ENCODE results near the gene RBM18.

The RBM18 gene

GRCh38 chr9:122212473-122213004 is 52.1 kb downstream of the RBM18 start:
- peak overlapping the region; percentile 60 to 70 (median 63) for H3K4me3 Mint-ChIP-seq
- TF ChIP-seq CTCF (IDR thresholded peaks at IDR 0.05; ENCODE audit: unreplicated experiment in 3 of 3) = no peak
- H3K4me1 Mint-ChIP-seq = peaks cover 5% of the 10 kb centered on the region
- H3K9me3 Mint-ChIP-seq = no peaks in the 10 kb centered on the region
- peaks cover 96% of the 10 kb centered on the region for H3K27me3 Mint-ChIP-seq (ENCODE audit: low read depth)
- no peak overlapping the region for H3K27ac Mint-ChIP-seq
- H3K36me3 Mint-ChIP-seq (ENCODE audit: low read depth) = no peaks in the 10 kb centered on the region

DNA sequence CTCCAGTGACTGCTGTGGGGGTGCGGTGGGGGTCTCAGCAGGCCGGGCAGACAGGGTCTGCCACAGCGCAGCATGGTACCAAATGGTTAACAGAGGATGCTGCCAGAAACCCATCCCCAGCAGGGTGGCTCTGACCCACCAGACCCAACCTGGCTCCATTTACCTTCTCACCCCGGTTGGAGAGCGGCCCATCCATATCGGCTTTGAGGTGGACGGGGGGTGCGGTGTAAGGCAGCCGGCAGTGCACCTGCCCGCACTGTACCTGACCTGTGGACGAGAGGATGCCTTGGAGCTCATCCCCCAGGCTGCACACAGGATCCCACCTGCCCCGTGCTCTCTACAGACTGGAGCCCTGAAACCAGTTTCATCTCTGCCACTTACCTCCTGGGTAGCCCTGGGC is 55.2 kb downstream of the RBM18 start:
- TF ChIP-seq CTCF (IDR thresholded peaks at IDR 0.05; ENCODE audit: unreplicated experiment in 3 of 3) = no peak
- H3K36me3 Mint-ChIP-seq (ENCODE audit: low read depth) = no peaks in the 10 kb centered on the region
- H3K27me3 Mint-ChIP-seq (ENCODE audit: low read depth) = peaks cover 86% of the 10 kb centered on the region
- H3K27ac Mint-ChIP-seq = no peak overlapping the region
- peaks cover 21% of the 10 kb centered on the region for H3K4me1 Mint-ChIP-seq
- no peaks in the 10 kb centered on the region for H3K9me3 Mint-ChIP-seq
- no peak overlapping the region for H3K4me3 Mint-ChIP-seq

DNA sequence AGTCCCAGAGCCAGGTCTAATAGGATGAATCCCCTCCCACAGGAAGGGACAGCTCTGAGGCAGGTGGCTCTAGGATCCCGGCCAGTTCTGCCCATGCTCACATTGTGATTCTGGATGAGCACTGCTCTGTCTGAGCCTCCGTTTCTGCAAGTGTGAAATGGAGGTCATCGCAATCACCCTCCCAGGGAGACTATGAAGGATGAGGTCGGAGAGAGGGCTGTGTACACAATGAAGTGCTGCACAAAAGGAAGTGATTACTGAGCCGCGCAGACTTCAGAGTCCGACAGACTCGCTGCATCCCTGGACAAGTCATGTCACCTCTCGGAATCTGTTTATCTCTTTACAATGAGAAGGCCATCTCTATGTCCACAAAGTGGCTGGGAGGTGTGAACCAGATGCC is 57.5 kb downstream of the RBM18 start:
- H3K36me3 Mint-ChIP-seq (ENCODE audit: low read depth) = no peaks in the 10 kb centered on the region
- H3K9me3 Mint-ChIP-seq = no peaks in the 10 kb centered on the region
- no peak overlapping the region for H3K27ac Mint-ChIP-seq
- H3K27me3 Mint-ChIP-seq (ENCODE audit: low read depth) = peaks cover 66% of the 10 kb centered on the region
- no peak overlapping the region for H3K4me3 Mint-ChIP-seq
- TF ChIP-seq CTCF (IDR thresholded peaks at IDR 0.05; ENCODE audit: unreplicated experiment in 3 of 3) = no peak
- H3K4me1 Mint-ChIP-seq = peaks cover 31% of the 10 kb centered on the region

DNA sequence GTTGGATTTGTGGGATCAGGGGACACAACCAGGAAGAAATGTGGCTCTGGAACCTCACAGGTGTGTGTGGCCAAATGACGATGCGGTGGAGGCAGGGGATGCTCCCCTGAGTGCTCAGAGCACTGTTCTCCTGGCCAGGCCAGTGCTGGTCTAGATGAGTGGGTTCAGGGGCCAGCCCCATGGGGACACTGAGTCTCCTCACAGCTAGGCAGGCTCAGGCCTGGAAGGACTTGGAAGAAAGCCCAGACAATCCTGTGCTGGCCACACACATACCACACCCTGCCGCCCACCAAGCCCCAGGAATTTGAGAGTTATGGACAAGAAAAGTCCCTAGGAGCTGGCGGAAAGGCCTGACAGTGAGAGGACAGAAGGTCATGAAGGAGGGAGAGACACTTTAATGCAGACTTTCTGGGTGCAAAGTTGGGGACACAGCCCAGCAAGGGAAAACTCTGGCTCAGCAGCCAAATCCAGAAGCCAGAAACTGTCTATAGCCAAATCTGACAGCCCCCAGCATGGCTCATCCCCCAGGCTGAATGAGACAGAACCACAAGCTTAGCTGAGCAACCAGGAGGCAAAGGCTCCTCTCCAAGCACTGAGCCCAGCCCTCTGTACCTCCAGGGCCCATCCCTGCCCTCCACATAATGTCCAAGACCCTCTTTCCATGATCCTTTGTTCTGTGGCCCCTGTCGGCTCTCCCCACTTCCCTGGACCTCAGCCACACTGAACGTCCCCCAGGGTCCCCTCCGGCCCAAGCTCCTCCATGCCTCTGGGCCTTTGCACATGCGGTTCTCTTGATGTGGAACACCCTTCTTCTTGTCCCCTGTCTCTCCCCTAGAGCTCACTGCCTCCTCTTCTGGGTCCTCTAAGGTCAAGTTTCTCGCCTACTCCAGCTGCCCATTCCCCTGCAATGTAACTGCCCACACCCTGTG is 58.3 kb downstream of the RBM18 start:
- TF ChIP-seq CTCF (IDR thresholded peaks at IDR 0.05; ENCODE audit: unreplicated experiment in 3 of 3) = no peak
- Mint-ChIP-seq H3K27ac (peak overlapping the region in 1 of 3 experiments; percentile 19), H3K4me3 (no peak overlapping the region), H3K36me3 (ENCODE audit: low read depth) (no peaks in the 10 kb centered on the region), H3K9me3 (no peaks in the 10 kb centered on the region), H3K27me3 (ENCODE audit: low read depth) (peaks cover 59% of the 10 kb centered on the region), H3K4me1 (peaks cover 38% of the 10 kb centered on the region)

DNA sequence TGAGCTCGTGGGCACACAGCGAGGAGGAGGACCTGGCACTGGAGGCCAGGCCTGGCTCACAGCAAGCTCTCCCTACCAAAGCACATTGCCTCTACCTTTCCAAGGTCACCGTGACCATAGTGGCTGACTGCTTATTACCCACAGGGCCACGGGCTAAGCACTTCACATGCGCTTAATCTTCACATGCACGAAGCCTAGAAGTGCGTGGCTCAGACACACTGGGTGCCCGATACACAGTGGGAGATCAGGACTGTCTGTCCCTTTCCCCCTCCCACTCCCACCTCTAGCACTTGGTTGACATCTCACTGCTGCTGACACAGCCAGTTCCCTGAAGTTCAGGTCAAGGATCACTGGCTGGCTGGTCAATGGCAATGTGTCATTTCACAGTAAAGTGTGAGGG is 59.5 kb downstream of the RBM18 start:
- Mint-ChIP-seq H3K9me3 (no peaks in the 10 kb centered on the region), H3K27ac (no peak overlapping the region), H3K27me3 (ENCODE audit: low read depth) (peaks cover 53% of the 10 kb centered on the region), H3K4me3 (no peak overlapping the region), H3K36me3 (ENCODE audit: low read depth) (no peaks in the 10 kb centered on the region), H3K4me1 (peaks cover 43% of the 10 kb centered on the region)
- no peak for TF ChIP-seq CTCF (IDR thresholded peaks at IDR 0.05; ENCODE audit: unreplicated experiment in 3 of 3)
